GM19438 (cell line): Measurements from ENCODE around the gene DMAC1.

Experiments
- ATAC-seq: cut with Tn5 transposase; IDR thresholded peaks from one replicate; pipeline ENCODE4 v1.9.1; 2021; ENCODE audit warnings: low read depth; ENCODE audit not compliant: unreplicated experiment

Gene DMAC1

GRCh38 chr9:7799234-7799943, at the start of gene DMAC1:
DMAC1 (minus strand) TSS chr9:7799778; CDS start chr9:7799734, 44 bp downstream.
- peak; percentile 94 for ATAC-seq

GRCh38 chr9:7849362-7849761, 49.8 kb upstream of the DMAC1 start:
- no peak for ATAC-seq

- ATAC-seq = no peak
These were observed 48.9 kb upstream of the DMAC1 start for GRCh38 chr9:7848498-7848897.

- ATAC-seq = no peak
These were observed 44.7 kb upstream of the DMAC1 start for GRCh38 chr9:7844242-7844641.

- no peak for ATAC-seq
These were observed 42.3 kb upstream of the DMAC1 start for GRCh38 chr9:7841831-7842230.

GRCh38 chr9:7834531-7834930, 35.0 kb upstream of the DMAC1 start:
- no peak for ATAC-seq

GRCh38 chr9:7828334-7828733, 28.8 kb upstream of the DMAC1 start:
- ATAC-seq = no peak

- ATAC-seq = no peak
These were observed 28.2 kb upstream of the DMAC1 start for GRCh38 chr9:7827792-7828191.

GRCh38 chr9:7827056-7827455, 27.5 kb upstream of the DMAC1 start:
- no peak for ATAC-seq

GRCh38 chr9:7823651-7824050, 24.1 kb upstream of the DMAC1 start:
- ATAC-seq = no peak

GRCh38 chr9:7819984-7820383, 20.4 kb upstream of the DMAC1 start:
- ATAC-seq = no peak

GRCh38 chr9:7816021-7816420, 16.4 kb upstream of the DMAC1 start:
- ATAC-seq = no peak

GRCh38 chr9:7813030-7813429, 13.5 kb upstream of the DMAC1 start:
- ATAC-seq = no peak

- ATAC-seq = no peak
These were observed 12.1 kb upstream of the DMAC1 start for GRCh38 chr9:7811677-7812076.

GRCh38 chr9:7802666-7803065, 3.1 kb upstream of the DMAC1 start:
- ATAC-seq = no peak

GRCh38 chr9:7799944-7800285, 337 bp upstream of the DMAC1 start:
- peak; percentile 15 for ATAC-seq

GRCh38 chr9:7794196-7794595, 5.4 kb downstream of the DMAC1 start:
- no peak for ATAC-seq

- no peak for ATAC-seq
These were observed 8.2 kb downstream of the DMAC1 start for GRCh38 chr9:7791394-7791793.

- ATAC-seq = no peak
These were observed 8.8 kb downstream of the DMAC1 start for GRCh38 chr9:7790819-7791182.

GRCh38 chr9:7790022-7790818, 9.4 kb downstream of the DMAC1 start:
- no peak for ATAC-seq

- ATAC-seq = no peak
These were observed 10.8 kb downstream of the DMAC1 start for GRCh38 chr9:7788772-7789171.

GRCh38 chr9:7785813-7786212, 13.8 kb downstream of the DMAC1 start:
- no peak for ATAC-seq
